B cell (primary cell): ENCODE results near the gene CTTN.
"Not testable (repeated sequence)": the region's sequence is repeated elsewhere in the genome, so short reads cannot be mapped to it uniquely, and the experiment has no call there.

ENCODE experiments used
- EZH2 ChIP-seq: IDR thresholded peaks from 2 replicates; pipeline ENCODE4 v1.6.1; 2012; ENCODE audit warnings: borderline replicate concordance, low read depth, mild to moderate bottlenecking, moderate library complexity, low read length; ENCODE audit not compliant: insufficient read depth, poor library complexity, severe bottlenecking
- TF ChIP-seq, protein P1 (sequence below): fragments of 200-600 bp; IDR thresholded peaks from one replicate; pipeline ENCODE4 v1.8.0; 2022; ENCODE audit warnings: antibody characterized with exemption, mild to moderate bottlenecking

DNA sequence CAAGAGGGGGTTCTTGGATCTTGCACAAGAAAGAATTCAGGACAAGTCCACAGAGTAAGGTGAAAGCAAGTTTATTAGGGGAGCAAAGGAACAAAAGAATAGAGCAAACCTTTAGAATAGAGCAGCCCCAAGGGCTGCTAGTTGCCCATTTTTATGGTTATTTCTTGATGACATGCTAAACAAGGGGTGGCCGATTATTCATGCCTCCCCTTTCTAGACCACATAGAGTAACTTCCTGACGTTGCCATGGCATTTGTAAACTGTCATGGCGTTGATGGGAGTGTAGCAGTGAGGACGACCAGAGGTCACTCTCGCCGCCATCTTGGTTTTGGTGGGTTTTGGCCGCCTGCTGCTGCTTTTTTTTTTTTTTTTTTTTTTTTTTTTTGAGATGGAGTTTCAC is 7.4 kb upstream of the CTTN start:
- TF ChIP-seq, protein P1, sequence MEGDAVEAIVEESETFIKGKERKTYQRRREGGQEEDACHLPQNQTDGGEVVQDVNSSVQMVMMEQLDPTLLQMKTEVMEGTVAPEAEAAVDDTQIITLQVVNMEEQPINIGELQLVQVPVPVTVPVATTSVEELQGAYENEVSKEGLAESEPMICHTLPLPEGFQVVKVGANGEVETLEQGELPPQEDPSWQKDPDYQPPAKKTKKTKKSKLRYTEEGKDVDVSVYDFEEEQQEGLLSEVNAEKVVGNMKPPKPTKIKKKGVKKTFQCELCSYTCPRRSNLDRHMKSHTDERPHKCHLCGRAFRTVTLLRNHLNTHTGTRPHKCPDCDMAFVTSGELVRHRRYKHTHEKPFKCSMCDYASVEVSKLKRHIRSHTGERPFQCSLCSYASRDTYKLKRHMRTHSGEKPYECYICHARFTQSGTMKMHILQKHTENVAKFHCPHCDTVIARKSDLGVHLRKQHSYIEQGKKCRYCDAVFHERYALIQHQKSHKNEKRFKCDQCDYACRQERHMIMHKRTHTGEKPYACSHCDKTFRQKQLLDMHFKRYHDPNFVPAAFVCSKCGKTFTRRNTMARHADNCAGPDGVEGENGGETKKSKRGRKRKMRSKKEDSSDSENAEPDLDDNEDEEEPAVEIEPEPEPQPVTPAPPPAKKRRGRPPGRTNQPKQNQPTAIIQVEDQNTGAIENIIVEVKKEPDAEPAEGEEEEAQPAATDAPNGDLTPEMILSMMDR = not testable (repeated sequence)
- not testable (repeated sequence) for TF ChIP-seq EZH2
